Thymus (tissue), 11 donors: ENCODE measurements around the gene SUPT16H. TPM values are rescaled to one million over a fixed set of nuclear protein-coding genes. Genes with fewer than 3 reads are reported as not detected.
A peak's percentile ranks its signal among the peaks of the same experiment; 100 is the strongest.
"Not testable (repeated sequence)": the region's sequence is repeated elsewhere in the genome, so short reads cannot be mapped to it uniquely, and the experiment has no call there.

ENCODE experiments used
- DNase-seq, 9 donors: peaks; one replicate each; pipeline ENCODE4 v3.0.0-alpha.2; 2013; ENCODE audit warnings: low spot score in 9 of 9, low read depth in 6 of 9, missing footprints in 1 of 9
- H3K27ac ChIP-seq, 2 donors: one replicate each; pipeline ENCODE4 v1.5.1; 2013; ENCODE audit warnings: control low read depth in 1 of 2, low read depth in 1 of 2, low read length in 1 of 2, mild to moderate bottlenecking in 1 of 2, moderate library complexity in 1 of 2
- H3K27me3 ChIP-seq, 2 donors: one replicate each; pipeline ENCODE4 v1.5.1; 2013; ENCODE audit warnings: low read length in 1 of 2; ENCODE audit not compliant: control insufficient read depth in 2 of 2, insufficient read depth in 1 of 2
- H3K36me3 ChIP-seq, 2 donors: one replicate each; pipeline ENCODE4 v1.5.1; 2013; ENCODE audit warnings: low read length in 1 of 2, mild to moderate bottlenecking in 1 of 2, moderate library complexity in 1 of 2; ENCODE audit not compliant: control insufficient read depth in 2 of 2, insufficient read depth in 2 of 2
- H3K4me1 ChIP-seq, 2 donors: one replicate each; pipeline ENCODE4 v1.5.1; 2013; ENCODE audit warnings: low read length in 2 of 2; ENCODE audit not compliant: control insufficient read depth in 2 of 2, insufficient read depth in 2 of 2
- H3K4me3 ChIP-seq, 2 donors: one replicate each; pipeline ENCODE4 v1.5.1; 2013; ENCODE audit warnings: low read length in 2 of 2, control low read depth in 1 of 2, mild to moderate bottlenecking in 1 of 2
- H3K9me3 ChIP-seq, 2 donors: one replicate each; pipeline ENCODE4 v1.5.1; 2013; ENCODE audit warnings: low read length in 1 of 2, mild to moderate bottlenecking in 1 of 2; ENCODE audit not compliant: control insufficient read depth in 2 of 2, insufficient read depth in 1 of 2
- WGBS: extraction: QIAGEN DNeasy Blood & Tissue Kit; methylation state at CpG from one replicate; pipeline ENCODE4 v1.1.7; 2013; 5-methylcytosine and 5-hydroxymethylcytosine counted together
- polyA plus RNA-seq: library from polyadenylated mRNA; stranded (reverse); fragments of 200-250 nt; gene quantifications from one replicate; pipeline ENCODE4 v1.2.3, GENCODE V29; 2013
- total RNA-seq: library from RNA; stranded (reverse); fragments of 120-200 nt; gene quantifications from one replicate; pipeline ENCODE4 v1.2.4, GENCODE V29; 2013
- donor health status: healthy.

The SUPT16H gene
- total and polyA plus RNA-seq, 2 donors = 64.5 to 95.8 TPM

GRCh38 chr14:21311614-21312013, 72.2 kb downstream of the SUPT16H start:
- DNase-seq = no peak
- no peak overlapping the region for H3K4me3 ChIP-seq
- no peak overlapping the region for H3K27ac ChIP-seq
- H3K9me3 ChIP-seq = no peaks in the 10 kb centered on the region
- WGBS = 91% methylated on average over 2 of the region's 2 CpGs
- H3K27me3 ChIP-seq = no peaks in the 10 kb centered on the region
- H3K4me1 ChIP-seq = peaks cover 6 to 11% of the 10 kb centered on the region in 2 donors
- H3K36me3 ChIP-seq = no peaks in the 10 kb centered on the region

- H3K27me3 ChIP-seq = no peaks in the 10 kb centered on the region
- no peaks in the 10 kb centered on the region for H3K36me3 ChIP-seq
- H3K4me1 ChIP-seq = peaks cover 6 to 11% of the 10 kb centered on the region in 2 donors
- no peaks in the 10 kb centered on the region for H3K9me3 ChIP-seq
- no peak overlapping the region for H3K4me3 ChIP-seq
- WGBS = 95% methylated on average over 1 of the region's 3 CpGs
- DNase-seq = no peak
- no peak overlapping the region for H3K27ac ChIP-seq
These were observed 73.9 kb downstream of the SUPT16H start for GRCh38 chr14:21309956-21310355.

- Histone ChIP-seq H3K36me3 (no peaks in the 10 kb centered on the region), H3K27me3 (no peaks in the 10 kb centered on the region), H3K9me3 (no peaks in the 10 kb centered on the region), H3K27ac (peak overlapping the region in 1 of 2 donors; percentile 33), H3K4me3 (peak overlapping the region; percentile 33 to 41), H3K4me1 (peaks cover 6 to 11% of the 10 kb centered on the region in 2 donors)
- DNase-seq = no peak
- WGBS = 94% methylated on average over 8 of the region's 8 CpGs
These were observed 74.6 kb downstream of the SUPT16H start for GRCh38 chr14:21309238-21309636.

GRCh38 chr14:21308479-21309237, 75.2 kb downstream of the SUPT16H start:
- peak; percentile 30 to 86 (median 69) for DNase-seq
- peak overlapping the region; percentile 53 to 55 for H3K27ac ChIP-seq
- H3K27me3 ChIP-seq = no peaks in the 10 kb centered on the region
- H3K4me1 ChIP-seq = peaks cover 6 to 11% of the 10 kb centered on the region in 2 donors
- H3K36me3 ChIP-seq = no peaks in the 10 kb centered on the region
- no peaks in the 10 kb centered on the region for H3K9me3 ChIP-seq
- WGBS = 10% methylated on average over 16 of the region's 16 CpGs
- peak overlapping the region; percentile 33 to 41 for H3K4me3 ChIP-seq

- Histone ChIP-seq H3K27me3 (peaks cover 0 to 2% of the 10 kb centered on the region in 2 donors), H3K36me3 (no peaks in the 10 kb centered on the region), H3K27ac (peak overlapping the region; percentile 53 to 55), H3K9me3 (no peaks in the 10 kb centered on the region), H3K4me3 (peak overlapping the region in 1 of 2 donors; percentile 33), H3K4me1 (peaks cover 6 to 11% of the 10 kb centered on the region in 2 donors)
- no peak for DNase-seq
These were observed 75.7 kb downstream of the SUPT16H start for GRCh38 chr14:21308132-21308478.

GRCh38 chr14:21307637-21308036, 76.2 kb downstream of the SUPT16H start:
- 94% methylated on average over 3 of the region's 3 CpGs for WGBS
- Histone ChIP-seq H3K27ac (no peak overlapping the region), H3K27me3 (peaks cover 0 to 2% of the 10 kb centered on the region in 2 donors), H3K36me3 (no peaks in the 10 kb centered on the region), H3K9me3 (no peaks in the 10 kb centered on the region), H3K4me3 (no peak overlapping the region), H3K4me1 (peaks cover 6 to 11% of the 10 kb centered on the region in 2 donors)
- DNase-seq = no peak

- not testable (repeated sequence) for H3K4me3 ChIP-seq, H3K36me3 ChIP-seq, H3K9me3 ChIP-seq, H3K27ac ChIP-seq, DNase-seq, H3K4me1 ChIP-seq
- H3K27me3 ChIP-seq = peaks cover 0 to 28% of the 10 kb centered on the region in 2 donors
- 98% methylated on average over 2 of the region's 2 CpGs for WGBS
These were observed 81.0 kb downstream of the SUPT16H start for GRCh38 chr14:21302836-21303140.

GRCh38 chr14:21302013-21302835, 81.6 kb downstream of the SUPT16H start:
- DNase-seq = no peak

More at GRCh38 chr14:21302013-21302835, 81.6 kb downstream of the SUPT16H start:
- Histone ChIP-seq H3K9me3 (no peaks in the 10 kb centered on the region), H3K4me1 (peaks cover 3 to 5% of the 10 kb centered on the region in 2 donors), H3K36me3 (no peaks in the 10 kb centered on the region), H3K4me3 (no peak overlapping the region), H3K27ac (no peak overlapping the region), H3K27me3 (peaks cover 0 to 28% of the 10 kb centered on the region in 2 donors)
- WGBS = 93% methylated on average over 8 of the region's 8 CpGs
